Astrocyte of the spinal cord (primary cell): ENCODE measurements around the gene MCF2L2.

ENCODE experiments used
- DNase-seq: peaks from one replicate; pipeline ENCODE4 v3.0.0; 2011; ENCODE audit warnings: low read depth, low spot score
- H3K4me3 ChIP-seq: 2 replicates; pipeline ENCODE4 v1.5.1; 2011; ENCODE audit warnings: low read depth, mild to moderate bottlenecking, low read length, moderate library complexity
- CTCF ChIP-seq: IDR thresholded peaks from 2 replicates; pipeline ENCODE4 v1.5.1; 2012; ENCODE audit warnings: low read depth, mild to moderate bottlenecking, low read length, inconsistent platforms
- in situ Hi-C: cut with HindIII; loops from 2 replicates; pipeline ENCODE4 v1.10.0; 2017; ENCODE audit warnings: low sequenced_read_pairs

MCF2L2 gene

DNA sequence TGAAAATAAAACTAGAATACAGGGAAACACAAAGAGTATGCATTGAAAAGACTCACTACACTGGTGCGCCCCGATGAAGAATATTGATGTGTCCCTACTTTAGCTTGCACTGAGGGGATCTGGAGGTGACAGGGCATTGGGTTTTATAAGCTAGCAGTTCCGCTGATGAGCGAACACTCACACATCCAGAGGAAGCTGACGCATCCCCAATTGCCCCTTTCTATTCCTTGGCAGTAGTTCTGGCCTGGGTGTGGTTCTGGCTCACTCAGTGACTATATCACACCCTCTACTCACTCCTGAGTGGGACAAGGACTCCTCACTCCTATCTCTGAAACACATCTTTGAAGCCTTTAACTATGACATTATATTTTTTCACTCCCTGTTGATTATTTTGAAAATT, 104.3 kb downstream of the MCF2L2 start:
- peak; percentile 53 for DNase-seq
- no peak overlapping the region for H3K4me3 ChIP-seq
- in situ Hi-C loops = no loop called here
- no peak for TF ChIP-seq CTCF

GRCh38 chr3:183319371-183319770, 109.0 kb downstream of the MCF2L2 start:
- H3K4me3 ChIP-seq = no peak overlapping the region
- in situ Hi-C loops = no loop called here
- TF ChIP-seq CTCF = no peak
- DNase-seq = no peak

DNA sequence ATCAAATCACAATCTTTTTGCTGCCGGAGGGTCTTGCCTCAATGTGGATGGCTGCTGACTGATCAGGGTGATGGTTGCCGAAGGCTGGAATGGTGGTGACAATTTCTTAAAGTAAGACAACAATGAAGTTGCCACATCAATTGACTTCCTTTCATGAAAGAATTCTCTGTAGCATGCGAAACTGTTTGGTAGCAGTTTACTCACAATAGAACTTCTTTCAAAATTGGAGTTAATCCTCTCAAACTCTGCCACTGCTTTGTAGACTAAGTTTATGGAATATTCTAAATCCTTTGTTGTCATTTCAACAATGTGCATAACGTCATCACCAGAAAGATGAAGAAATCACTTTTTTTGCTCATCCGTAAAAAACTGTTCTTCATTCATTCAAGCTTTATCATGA, 109.5 kb downstream of the MCF2L2 start:
- DNase-seq = no peak
- no peak overlapping the region for H3K4me3 ChIP-seq
- TF ChIP-seq CTCF = no peak
- in situ Hi-C loops = no loop called here

- in situ Hi-C loops = no loop called here
- TF ChIP-seq CTCF = no peak
- no peak overlapping the region for H3K4me3 ChIP-seq
- DNase-seq = peak; percentile 65
These were observed 110.2 kb downstream of the MCF2L2 start for GRCh38 chr3:183317886-183318865.

DNA sequence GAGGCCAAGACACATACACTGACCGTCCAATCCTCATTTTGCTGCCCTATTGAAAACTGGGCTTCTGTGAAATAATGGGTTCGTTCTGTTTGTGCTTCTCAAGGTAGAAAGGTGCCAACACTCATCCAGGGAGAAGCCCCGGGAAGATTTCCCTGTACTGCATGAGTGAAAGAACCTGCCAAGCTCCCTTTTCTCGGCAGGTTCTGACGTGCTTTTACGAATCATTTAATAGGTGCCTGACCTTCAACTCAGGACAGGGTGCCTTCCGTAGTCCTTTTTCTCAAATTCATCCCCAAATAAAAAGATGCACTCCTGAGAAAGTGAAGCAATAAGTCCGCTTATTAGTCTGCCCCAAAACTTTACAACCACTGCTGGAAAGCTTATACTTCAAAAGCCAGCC, 111.1 kb downstream of the MCF2L2 start:
- TF ChIP-seq CTCF = no peak
- in situ Hi-C loops = no loop called here
- no peak overlapping the region for H3K4me3 ChIP-seq
- DNase-seq = no peak

GRCh38 chr3:183315739-183316138, 112.7 kb downstream of the MCF2L2 start:
- no peak for TF ChIP-seq CTCF
- in situ Hi-C loops = no loop called here
- DNase-seq = no peak
- H3K4me3 ChIP-seq = no peak overlapping the region
